ENCODE data around the gene CFAP100.
A peak's percentile ranks its signal among the peaks of the same experiment; 100 is the strongest.

The CFAP100 gene

DNA sequence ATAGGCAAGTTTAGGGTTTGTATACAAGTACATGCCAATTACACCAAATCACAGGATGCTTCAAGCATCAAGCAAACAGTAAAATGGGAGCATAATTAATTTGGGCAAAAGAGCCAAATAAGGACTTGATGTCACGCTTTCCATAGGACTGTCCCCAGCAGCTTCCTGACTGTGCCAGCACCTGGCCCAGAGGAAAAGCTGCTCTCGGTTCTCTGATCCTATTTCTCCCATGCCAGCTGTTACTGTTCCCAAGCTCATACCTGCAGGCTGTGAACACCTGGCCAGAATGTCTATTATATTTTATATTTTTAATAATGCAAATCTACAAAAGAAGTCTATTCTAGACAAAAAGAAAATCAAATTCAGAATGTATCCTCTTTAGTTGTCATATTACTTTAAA lies 68.8 kb downstream of the CFAP100 start:
- no peak for DNase-seq (ENCODE audit: low spot score)

DNA sequence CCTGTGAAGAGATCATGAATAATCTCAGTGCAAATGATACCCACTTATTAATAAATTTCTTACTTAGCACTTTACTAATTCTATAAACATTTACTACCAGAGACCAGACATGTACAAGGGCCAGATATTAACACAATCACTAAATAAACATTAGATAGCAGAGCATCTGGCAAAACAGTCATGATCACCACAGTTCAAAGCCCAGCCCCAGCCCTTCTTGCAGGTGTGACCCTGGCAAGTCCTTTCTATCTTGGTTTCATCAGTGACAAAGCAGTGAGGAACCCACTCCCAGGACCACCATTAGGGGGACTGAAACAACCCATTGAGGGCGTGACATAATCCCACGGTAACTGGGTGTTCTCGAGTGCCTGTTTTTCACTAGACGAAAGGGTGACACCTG lies 69.4 kb downstream of the CFAP100 start:
- no peak for DNase-seq (ENCODE audit: low spot score)

DNA sequence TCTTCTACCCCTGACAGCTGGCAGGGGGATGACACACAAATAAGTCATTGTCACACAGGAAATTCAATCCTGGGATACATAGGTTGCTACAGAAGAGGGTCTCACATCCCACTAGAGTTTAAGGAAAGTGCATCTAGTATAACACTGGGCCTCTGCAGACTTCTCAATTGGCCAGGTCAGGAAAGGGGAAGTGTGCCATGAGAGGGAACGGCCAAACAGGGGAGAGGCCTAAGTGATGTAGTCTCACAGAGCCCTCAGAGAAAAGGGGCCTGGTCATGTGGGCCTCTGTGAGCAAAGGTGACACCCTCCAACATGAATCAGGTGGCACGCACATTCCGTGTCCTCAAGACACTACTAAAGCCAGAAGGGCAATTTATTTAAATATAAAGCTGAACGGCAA lies 69.8 kb downstream of the CFAP100 start:
- DNase-seq (ENCODE audit: low spot score), result no peak

DNA sequence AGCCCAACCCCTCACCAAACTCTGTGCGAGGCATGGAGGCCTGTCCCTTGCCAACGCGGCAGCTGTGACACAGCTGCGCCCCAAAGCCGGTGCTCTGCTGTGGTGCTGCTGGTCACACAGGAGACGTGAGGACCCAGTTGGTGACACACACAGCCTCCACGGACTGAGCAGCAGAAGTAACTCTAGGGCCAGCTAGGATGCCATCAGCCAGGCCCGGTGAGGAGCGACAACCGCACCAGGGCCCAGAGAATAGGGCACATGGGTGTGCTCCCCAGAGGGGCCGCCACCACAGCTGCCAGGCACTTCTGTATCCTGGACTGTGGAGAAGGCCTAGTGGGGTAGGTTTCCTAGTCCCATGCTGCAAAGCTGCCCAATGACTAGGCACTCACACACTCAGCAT lies 70.3 kb downstream of the CFAP100 start:
- no peak for DNase-seq (ENCODE audit: low spot score)

DNA sequence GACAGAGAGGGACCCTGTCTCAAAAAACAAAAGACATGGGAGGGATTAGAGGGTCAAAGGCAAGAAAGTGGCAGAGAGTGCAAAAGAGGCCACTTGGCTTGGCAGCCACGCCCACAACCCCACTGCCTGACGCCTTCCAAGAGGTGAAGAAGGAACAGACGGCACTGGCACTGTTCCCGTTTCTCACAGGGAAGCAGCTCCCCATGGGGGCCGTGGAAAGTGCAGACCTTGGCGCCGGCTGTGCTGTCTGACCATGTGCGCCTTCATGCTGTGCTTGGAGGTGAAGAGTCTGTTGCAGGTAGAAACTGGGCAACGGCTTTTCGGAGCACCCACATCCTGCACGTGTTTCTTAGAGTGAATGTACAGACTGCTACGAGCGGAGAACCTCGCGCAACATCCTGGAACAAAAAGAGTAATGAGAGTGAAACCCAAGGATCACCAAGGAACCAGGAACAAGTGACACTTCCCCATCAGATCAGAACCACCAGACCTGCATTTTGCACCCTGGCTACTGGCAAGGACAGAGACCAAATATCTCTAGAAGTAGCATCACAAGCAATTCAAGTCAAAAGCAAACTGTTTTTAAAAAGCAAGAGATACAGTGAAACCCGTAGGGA lies 71.3 kb downstream of the CFAP100 start:
- no peak for DNase-seq (ENCODE audit: low spot score)

DNA sequence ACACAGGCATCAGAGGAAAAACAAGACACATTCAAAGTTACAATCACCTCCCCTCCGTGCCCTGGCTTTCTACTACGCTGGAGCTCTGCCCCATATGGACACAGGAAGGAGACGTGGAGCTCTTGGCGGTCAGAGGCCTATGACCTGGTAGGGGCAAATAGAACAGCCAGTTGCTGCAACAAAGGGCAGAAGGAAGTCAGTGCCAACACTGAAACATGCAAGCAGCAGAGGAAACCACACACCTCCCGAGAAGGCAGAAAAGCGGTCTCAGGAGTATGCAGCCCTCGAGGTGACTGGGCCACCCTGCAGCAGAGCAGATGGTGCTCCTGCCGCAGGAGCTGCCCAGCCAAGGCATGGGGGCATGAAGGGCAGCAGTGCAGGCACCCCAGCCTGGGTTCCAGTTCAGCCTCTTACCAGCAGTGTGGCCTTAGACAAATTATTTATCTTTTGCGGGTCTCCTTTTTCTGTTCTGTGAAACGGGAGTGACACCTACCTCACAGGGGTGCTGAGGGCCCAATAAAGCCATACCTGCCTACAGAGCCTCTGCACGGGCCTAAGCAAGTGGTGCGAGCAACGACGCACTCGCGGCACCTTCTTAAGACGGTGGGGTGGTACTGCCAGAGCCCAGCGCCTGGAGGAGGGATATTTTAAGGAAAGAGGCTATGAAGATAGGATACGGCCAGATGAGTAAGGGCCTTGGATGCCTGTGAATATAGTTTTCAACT lies 72.3 kb downstream of the CFAP100 start:
- no peak for DNase-seq (ENCODE audit: low spot score)

DNA sequence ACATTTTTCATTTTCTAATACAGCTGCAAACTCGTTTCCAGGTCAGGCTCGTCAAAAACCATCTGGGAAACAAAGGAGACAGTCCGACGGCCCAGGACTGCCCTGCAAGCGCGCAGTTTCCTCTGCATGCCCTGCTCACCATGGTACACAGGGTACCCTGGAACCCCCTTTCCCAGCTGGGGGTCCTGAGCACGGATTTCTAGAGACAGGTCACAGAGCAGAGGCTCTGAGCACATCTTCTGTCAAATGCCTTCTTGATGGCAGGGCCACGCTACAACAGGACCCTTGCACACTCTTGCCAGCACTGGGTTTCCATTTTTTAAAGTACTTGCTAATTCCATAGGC lies 72.9 kb downstream of the CFAP100 start:
- no peak for DNase-seq (ENCODE audit: low spot score)

DNA sequence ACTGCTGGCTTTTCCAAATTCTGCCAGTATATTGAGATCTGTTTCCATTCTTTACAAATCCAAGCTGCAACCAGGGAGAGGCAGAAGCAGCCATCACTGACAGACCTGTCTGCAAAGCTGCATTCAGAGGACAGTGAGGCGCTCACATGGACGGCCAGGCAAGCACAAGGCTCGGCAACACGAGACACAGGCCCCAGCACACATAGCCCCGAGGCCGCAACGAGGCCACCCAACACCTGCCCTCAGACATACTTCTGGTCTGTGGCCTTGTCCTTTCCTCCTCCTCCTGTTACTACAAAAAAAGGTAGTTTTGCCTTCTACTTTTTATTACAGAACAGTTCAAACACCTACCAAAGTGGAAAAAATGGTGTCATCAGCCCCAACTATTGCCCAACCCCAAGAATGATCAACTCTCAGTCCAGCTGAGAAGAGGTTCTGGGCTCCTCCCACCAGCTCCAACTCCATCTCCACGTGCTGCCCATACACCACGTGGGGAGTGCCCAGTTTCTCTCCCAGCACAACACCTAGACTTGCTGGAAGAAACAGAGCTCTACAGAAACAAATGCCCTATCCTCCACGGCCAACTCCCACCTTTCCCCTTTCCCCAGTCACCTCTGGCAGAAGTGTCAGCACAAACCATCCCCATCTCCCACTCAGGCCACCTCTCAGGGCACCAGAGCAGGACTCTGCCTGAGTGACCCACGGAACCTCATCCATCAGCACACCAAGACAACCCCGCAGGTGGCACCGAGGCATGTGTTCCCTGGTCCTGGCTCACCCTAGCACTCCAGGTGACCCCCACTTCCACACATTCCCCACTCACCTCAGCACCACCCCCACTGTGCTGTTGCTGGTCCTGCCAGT lies 73.6 kb downstream of the CFAP100 start:
- DNase-seq (ENCODE audit: low spot score), result no peak

DNA sequence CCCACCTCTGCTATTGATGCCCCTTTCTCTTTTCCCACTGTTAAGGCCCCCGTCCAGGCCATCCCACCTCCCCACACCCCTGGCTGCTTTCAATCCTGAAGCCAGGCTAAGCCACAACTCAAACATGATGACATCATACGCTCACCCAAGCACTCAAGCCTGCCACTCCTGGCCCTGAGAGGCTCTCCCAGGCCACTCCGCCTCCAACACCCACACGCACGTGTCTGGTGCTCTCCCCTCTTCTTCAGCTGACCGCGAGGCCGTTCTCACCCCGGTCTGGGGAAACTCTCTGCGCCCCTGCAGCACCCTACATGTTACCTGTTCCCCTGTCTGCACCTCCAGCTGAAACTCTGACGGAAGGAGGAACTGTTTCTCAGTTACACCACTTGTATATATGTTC lies 74.8 kb downstream of the CFAP100 start:
- DNase-seq (ENCODE audit: low spot score), result no peak

DNA sequence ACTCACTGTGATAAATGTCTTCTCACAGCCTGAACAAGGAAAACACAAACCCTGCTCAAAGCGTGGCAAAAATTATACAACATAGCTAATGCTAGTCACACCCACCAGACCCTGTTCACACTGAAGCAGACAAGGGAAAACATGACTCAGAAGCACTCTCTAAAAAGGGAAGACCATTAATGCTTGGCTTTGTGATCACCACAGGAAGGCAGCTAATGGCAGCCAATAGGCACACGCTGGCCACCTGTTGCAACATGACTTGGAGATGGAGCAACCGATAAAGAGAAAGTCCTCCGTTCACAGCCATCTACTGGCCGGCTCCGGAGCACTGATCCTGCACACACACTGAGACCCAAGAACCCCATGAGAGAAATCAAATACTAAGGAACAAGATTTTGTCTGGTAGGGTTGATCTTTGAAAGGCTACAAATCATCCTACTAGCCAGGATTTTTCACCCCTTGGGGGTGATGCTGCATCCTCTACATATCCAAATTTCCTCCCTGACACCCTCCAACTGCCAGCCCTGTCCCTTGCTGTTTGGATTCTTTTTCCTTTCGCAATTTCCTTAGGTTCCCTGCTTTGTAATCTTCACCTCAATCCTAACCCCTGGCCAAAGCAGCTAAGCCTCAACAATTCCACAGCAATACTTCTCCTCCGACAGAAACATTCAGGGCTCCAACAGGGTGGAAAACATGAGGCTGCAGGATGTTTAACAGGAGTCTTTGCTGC lies 77.7 kb downstream of the CFAP100 start:
- no peak for DNase-seq (ENCODE audit: low spot score)

DNA sequence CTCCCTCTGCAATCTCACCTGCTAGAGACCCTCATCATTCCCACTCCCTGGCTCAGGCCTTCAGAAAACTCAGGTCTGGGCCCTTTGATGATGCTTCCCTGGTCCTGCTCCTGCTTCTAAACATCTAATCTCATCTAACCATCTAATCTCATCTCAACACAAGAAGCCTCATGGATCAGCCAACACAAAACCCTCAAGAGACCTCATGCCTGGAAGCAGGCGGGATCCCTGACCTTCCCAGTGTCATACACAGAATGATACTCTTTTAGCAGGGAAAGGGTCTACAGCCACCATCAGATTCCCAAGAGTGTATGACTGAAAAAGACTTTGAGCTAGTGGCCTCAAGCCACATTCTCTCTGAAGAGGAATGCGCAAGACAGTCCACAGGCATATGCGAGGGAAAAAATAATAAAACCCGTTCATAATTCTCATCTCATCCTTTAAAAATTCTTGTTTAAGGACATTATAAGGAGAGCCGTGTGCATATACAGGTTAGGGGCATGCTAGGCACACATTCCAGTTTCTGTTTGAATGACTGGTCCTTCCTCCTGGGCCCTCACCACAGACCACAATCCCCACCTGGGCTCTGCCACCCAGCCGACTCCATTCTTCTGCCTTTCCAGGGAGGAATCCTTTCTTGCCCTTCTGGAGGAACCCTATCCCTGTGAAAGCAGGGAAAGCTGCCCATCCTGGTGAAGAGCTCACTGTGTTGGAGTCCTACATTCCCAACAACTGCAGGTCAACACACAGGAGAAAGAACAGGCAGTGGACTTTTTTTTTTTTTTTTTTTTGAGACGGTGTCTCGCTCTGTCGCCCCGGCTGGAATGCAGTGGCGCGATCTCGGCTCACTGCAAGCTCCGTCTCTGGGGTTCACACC lies 78.8 kb downstream of the CFAP100 start:
- DNase-seq (ENCODE audit: low spot score), result no peak

DNA sequence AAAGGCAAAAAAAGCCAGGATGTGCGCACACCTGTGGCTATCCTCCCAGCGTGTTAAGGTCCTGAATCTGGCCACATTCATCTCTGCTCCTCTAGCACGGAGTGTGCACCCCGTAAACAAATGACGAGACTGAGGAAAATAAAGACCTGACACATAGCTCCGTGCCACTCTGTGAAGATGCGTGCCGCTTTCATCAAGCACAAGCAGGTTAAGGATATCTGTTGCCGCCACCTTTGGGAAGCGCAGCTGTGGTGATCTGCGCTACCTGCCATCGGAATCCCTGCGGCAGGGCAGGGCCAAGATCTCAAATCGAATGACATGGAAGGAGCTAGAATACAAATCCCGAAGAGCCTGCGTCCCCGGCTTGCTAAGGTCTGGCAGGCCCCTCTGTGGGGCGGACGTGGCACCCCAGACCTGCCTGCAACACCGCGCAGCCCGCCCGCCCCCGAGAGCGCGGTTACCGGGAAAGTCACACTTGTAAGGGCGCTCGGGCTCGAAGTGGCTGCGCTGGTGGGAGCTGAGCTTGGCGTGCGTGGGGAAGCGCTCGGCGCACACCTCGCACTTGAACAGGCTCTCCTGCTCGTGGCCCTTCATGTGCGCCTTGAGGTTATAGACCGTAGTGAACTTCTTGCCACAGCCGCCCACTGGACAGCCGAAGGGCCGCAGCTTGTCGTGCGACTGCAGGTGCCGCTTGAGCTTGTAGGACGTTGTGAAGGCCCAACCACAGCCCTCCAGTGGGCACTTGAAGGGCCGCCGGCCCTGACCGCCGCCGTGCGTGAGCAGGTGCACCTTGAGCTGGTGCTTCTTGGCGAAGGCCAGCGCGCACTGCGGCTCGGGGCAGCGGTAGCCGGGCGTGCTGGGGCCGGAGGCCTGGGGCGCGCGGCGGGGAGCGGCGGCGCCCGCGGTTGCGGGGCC lies 80.0 kb downstream of the CFAP100 start:
- DNase-seq (ENCODE audit: low spot score), result peak; percentile 74

DNA sequence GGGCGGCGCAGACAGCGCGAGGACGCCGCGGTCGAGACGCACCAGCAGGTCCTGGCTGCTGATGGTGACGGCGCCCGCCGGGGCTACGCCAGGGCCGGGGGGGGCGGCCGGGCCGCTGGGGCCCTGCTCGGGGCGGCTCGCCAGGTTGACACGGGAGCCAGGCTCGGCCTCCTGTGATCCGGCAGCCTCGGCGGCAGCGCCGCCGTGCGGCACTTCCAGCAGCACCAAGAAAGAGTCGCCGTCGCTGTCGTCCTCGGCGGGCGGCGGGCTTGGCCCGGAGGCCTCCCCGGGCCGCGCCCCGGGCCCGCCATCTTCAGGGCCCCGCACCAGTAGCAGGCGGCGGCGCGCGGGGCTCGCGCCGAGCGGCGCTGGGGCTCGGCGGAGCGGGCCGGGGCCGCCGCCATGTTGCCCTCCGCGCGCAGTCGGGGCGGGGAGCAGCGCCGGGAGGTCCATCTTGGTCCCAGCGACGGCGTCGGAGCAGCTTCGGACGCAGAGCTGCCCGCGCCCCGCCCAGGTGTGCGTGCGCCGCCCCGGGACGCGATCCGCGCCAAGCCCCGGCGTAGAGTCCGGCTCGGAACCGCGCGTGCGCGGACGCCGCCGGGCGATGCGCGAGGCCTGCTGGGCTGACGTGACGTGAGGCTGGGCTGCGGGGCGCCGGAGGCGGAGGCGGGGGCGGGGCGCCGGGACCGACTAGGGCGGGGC lies 80.9 kb downstream of the CFAP100 start, which contains the start of gene ZXDC:
ZXDC (minus strand) TSS at position 479 of the 702 bp plus-strand sequence; CDS start at position 453, 26 bp downstream.
- peak; percentile 96 for DNase-seq (ENCODE audit: low spot score)

DNA sequence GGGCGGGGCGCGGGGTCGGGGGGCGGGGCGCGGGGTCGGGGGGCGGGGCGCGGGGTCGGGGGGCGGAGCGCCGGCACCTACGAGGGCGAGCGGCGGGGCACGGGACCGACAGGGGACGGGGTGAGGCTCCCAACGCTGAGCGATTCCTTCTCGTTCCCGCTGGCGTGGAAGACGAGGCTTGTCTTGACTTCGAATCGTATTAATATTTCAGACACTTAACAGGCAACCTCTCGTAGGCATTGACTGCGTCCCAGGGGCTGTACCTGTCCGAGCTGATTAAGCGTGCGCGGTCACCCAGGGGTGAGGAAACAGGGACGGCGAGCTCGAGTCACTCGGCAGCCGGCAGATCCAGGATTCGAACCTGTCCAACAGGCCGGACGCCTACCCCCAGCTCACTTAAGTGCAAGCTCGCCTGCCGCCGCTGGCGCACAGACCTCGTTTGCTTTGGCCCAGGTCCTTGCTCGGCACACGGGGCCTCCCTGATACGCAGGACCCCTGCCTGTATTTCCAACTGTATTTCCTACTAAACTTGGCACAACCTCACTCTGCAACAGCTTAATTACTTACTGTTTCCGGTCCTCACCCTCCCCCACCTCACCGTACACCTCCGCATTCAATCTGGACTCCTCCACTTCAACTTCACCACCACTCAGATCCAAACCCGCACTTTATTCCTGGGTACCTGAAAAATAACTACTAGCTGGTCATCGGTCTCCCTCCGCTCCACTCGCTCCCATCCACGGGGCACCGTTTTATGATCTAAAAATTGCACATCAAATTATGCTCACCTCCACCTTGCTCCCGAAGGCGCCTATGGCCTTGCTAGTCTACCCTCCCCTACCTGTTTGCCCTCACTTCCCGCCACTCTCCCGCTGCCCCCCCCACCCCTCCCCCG lies 81.7 kb downstream of the CFAP100 start:
- no peak for DNase-seq (ENCODE audit: low spot score)

DNA sequence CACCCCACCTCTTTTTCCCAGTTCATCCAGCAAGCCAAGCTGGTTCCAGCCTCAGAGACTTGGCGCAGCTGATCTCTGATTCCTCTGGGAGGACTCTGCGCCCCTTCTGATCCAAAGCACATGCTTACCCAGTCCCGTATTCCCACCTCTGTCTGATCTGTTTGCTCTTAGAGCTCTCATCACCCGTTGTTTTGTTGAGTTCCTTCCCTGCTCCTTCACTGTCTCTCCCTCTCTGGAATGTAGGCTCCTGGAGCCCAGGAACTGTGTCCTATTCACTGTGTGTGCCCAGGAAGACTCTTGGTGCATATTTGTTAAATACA lies 82.3 kb downstream of the CFAP100 start:
- no peak for DNase-seq (ENCODE audit: low spot score)

DNA sequence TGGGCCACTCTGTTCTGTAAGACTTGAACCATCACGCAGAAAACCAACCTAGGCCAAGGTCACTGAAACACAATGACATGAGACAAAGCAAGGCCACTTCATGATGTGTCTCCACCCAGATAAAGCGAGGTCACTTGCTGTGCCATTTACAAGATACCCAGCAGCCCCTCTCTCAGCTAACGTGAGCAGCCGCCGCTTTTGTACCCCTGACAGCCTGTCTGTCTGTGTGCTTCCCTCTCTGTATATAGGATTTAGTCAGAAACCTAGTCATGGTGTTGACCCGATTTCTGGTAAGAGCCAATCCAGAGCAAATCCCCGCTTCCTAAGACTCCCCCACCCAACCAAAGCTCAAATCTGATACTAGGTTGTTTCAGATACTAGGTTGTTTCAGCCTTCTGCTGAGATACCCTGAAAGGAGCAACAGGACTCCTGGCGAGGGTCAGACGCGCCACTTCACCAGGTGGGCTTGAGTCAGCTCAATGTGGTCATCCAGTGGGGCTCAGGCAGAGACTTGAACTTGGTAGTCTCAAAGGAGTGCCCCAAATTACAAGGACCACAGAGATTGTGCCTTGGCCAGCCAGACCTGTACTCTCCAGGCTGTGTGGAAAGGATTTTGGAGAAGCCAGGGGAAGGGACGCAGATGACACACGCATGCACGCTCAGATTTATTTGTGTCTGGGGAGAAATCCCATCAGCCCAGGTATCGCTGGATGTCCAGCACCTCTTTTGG lies 84.0 kb downstream of the CFAP100 start:
- DNase-seq (ENCODE audit: low spot score), result no peak

DNA sequence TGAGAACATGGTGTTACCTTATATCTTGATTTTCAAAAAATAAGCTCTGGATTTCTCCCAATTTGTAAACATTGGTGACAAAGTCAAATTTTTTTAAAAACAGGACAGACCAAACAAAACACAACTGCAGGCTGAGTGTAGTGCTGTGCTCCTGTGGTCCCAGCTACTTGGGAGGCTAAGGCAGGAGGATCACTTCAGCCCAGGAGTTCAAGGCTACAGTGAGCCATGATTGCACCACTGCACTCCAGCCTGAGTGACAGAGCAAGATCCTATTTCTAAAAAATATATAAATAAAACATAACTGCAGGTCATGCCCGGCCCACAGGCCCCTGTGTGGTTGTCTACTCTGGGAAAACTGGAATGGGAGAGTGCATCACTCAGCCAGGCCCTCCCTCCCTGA lies 84.9 kb downstream of the CFAP100 start:
- DNase-seq (ENCODE audit: low spot score), result no peak

DNA sequence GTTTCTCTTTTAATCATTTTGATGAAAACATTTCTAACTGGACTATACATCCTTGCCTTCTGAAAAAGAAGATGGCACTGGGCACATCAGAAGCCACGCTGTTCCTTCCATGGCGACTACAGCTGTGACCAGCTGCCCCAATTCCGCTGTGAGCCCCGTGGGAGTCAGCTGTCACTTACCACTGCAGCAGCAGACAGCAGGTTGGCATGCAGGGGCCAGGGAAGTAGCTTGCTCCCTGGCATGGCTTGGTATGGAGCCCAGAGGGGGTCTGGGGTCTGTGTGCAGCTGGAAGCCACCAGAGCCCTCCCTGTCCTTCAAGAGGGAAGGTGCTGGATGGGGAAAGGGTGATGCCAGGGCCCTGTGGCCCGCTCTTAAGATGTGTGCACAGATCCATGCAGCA lies 85.5 kb downstream of the CFAP100 start:
- DNase-seq (ENCODE audit: low spot score), result no peak
